Neural cell (in vitro differentiated cells): ENCODE measurements around the gene ARHGAP6. TPM values are rescaled to one million over a fixed set of nuclear protein-coding genes. Genes with fewer than 3 reads are reported as not detected.

Experiments used
- H2AFZ ChIP-seq: fragments of 200-600, 300-800 bp; sonication (generic), shearing (Covaris generic); 2 replicates; pipeline ENCODE4 v1.6.0; 2014; ENCODE audit warnings: low read depth, mild to moderate bottlenecking, antibody characterized with exemption, low read length, moderate library complexity
- H3F3A ChIP-seq: fragments of 200-600 bp; shearing (Covaris generic); 2 replicates; pipeline ENCODE4 v1.6.1; 2016; ENCODE audit warnings: mild to moderate bottlenecking, moderate library complexity, mixed read lengths, antibody characterized with exemption, low read length; ENCODE audit not compliant: insufficient read depth, poor library complexity, severe bottlenecking
- H3K27ac ChIP-seq: fragments of 200-600, 300-800 bp; sonication (generic), shearing (Covaris generic); 2 replicates; pipeline ENCODE4 v1.5.1; 2014; ENCODE audit warnings: mild to moderate bottlenecking, low read length, moderate library complexity
- H3K27me3 ChIP-seq: fragments of 300-800, 200-600 bp; sonication (generic), shearing (Covaris generic); 2 replicates; pipeline ENCODE4 v1.6.0; 2014; ENCODE audit warnings: mild to moderate bottlenecking, low read depth, low read length, moderate library complexity; ENCODE audit not compliant: insufficient read depth
- H3K36me3 ChIP-seq: fragments of 300-800, 200-600 bp; sonication (generic), shearing (Covaris generic); 2 replicates; pipeline ENCODE4 v1.5.1; 2014; ENCODE audit warnings: mild to moderate bottlenecking, antibody characterized with exemption, low read length, moderate library complexity; ENCODE audit not compliant: insufficient read depth
- H3K4me2 ChIP-seq: fragments of 300-800, 200-600 bp; sonication (generic), shearing (Covaris generic); 2 replicates; pipeline ENCODE4 v1.6.0; 2014; ENCODE audit warnings: mild to moderate bottlenecking, low read length
- H3K4me3 ChIP-seq: fragments of 300-800, 200-600 bp; sonication (generic), shearing (Covaris generic); 2 replicates; pipeline ENCODE4 v1.5.1; 2014; ENCODE audit warnings: mild to moderate bottlenecking, low read length, moderate library complexity
- H3K79me2 ChIP-seq: fragments of 200-600 bp; shearing (Covaris generic); replicated peaks from 2 replicates; pipeline ENCODE4 v1.6.0; 2014; ENCODE audit warnings: mild to moderate bottlenecking, low read length, moderate library complexity; ENCODE audit not compliant: insufficient read depth
- H3K9ac ChIP-seq: fragments of 300-800, 200-600 bp; sonication (generic), shearing (Covaris generic); 2 replicates; pipeline ENCODE4 v1.6.1; 2016; ENCODE audit warnings: mild to moderate bottlenecking, low read length, mixed read lengths
- H3K9me2 ChIP-seq: fragments of 200-600 bp; shearing (Covaris generic); 2 replicates; pipeline ENCODE4 v1.6.1; 2016; ENCODE audit warnings: mild to moderate bottlenecking, low read length, mixed read lengths; ENCODE audit not compliant: insufficient read depth
- H3K9me3 ChIP-seq: fragments of 200-600, 300-800 bp; sonication (generic), shearing (Covaris generic); 2 replicates; pipeline ENCODE4 v1.6.1; 2016; ENCODE audit warnings: mild to moderate bottlenecking, mixed run types, low read length, moderate library complexity, mixed read lengths
- H4K20me1 ChIP-seq: fragments of 200-600 bp; shearing (Covaris generic); 2 replicates; pipeline ENCODE4 v1.6.1; 2016; ENCODE audit warnings: mild to moderate bottlenecking, mixed run types; ENCODE audit not compliant: insufficient read depth
- EP300 ChIP-seq: fragments of 450-650 bp; conservative IDR thresholded peaks from 2 replicates; pipeline ENCODE4 v1.6.1; 2014; ENCODE audit warnings: antibody characterized with exemption, mild to moderate bottlenecking, moderate library complexity; ENCODE audit not compliant: poor library complexity, severe bottlenecking
- EZH2 ChIP-seq: fragments of 200-600, 300-800 bp; shearing (Covaris generic), sonication (generic); IDR thresholded peaks from 2 replicates; pipeline ENCODE4 v1.6.1; 2014; ENCODE audit warnings: antibody characterized with exemption, low read length, borderline replicate concordance, mild to moderate bottlenecking; ENCODE audit not compliant: insufficient read depth, poor library complexity, severe bottlenecking
- MXI1 ChIP-seq: fragments of 450-650 bp; conservative IDR thresholded peaks from 2 replicates; pipeline ENCODE4 v1.6.1; 2014; ENCODE audit warnings: antibody characterized with exemption, mild to moderate bottlenecking; ENCODE audit not compliant: poor library complexity, severe bottlenecking
- POLR2AphosphoS5 ChIP-seq: IDR thresholded peaks from 2 replicates; pipeline ENCODE4 v1.6.1; 2012
- RAD21 ChIP-seq: fragments of 450-650 bp; conservative IDR thresholded peaks from 2 replicates; pipeline ENCODE4 v1.6.1; 2014; ENCODE audit warnings: antibody characterized with exemption, mild to moderate bottlenecking, moderate library complexity
- SMC3 ChIP-seq: fragments of 450-650 bp; conservative IDR thresholded peaks from 2 replicates; pipeline ENCODE4 v1.6.1; 2014; ENCODE audit warnings: antibody characterized with exemption, mild to moderate bottlenecking, moderate library complexity; ENCODE audit not compliant: poor library complexity
- TAF1 ChIP-seq: IDR thresholded peaks from 2 replicates; pipeline ENCODE4 v1.6.1; 2012; ENCODE audit warnings: low read depth
- polyA plus RNA-seq: library from polyadenylated mRNA; depleted of rRNA; stranded (reverse); fragments of >200 nt; gene quantifications from 2 replicates; pipeline ENCODE4 v1.2.3, GENCODE V29; 2014
- TF ChIP-seq, protein P1 (sequence below): fragments of 450-650 bp; IDR thresholded peaks from 2 replicates; pipeline ENCODE4 v1.5.1; 2014; ENCODE audit warnings: antibody characterized with exemption, mild to moderate bottlenecking, moderate library complexity; ENCODE audit not compliant: poor library complexity, severe bottlenecking
- TF ChIP-seq, protein P2 (sequence below): IDR thresholded peaks from 2 replicates; pipeline ENCODE4 v1.6.1; 2012; ENCODE audit warnings: borderline replicate concordance

Gene ARHGAP6
- polyA plus RNA-seq, 1 donor from 2014 or later = 0.40 TPM

- H3K9me3 ChIP-seq = no peaks in the 10 kb centered on the region
- H3K9me2 ChIP-seq = no peaks in the 10 kb centered on the region
- H3K4me2 ChIP-seq = no peak overlapping the region
- H3K27ac ChIP-seq = no peak overlapping the region
- no peak overlapping the region for H2AFZ ChIP-seq
- no peaks in the 10 kb centered on the region for H3F3A ChIP-seq
- no peaks in the 10 kb centered on the region for H4K20me1 ChIP-seq
- H3K4me3 ChIP-seq = no peak overlapping the region
- H3K36me3 ChIP-seq = no peaks in the 10 kb centered on the region
- H3K9ac ChIP-seq = no peak overlapping the region
- no peaks in the 10 kb centered on the region for H3K27me3 ChIP-seq
- TF ChIP-seq MXI1 (no peak), SMC3 (no peak), EP300 (no peak), RAD21 (no peak), POLR2AphosphoS5 (no peak), TAF1 (no peak), EZH2 (no peak)
- TF ChIP-seq, protein P1, sequence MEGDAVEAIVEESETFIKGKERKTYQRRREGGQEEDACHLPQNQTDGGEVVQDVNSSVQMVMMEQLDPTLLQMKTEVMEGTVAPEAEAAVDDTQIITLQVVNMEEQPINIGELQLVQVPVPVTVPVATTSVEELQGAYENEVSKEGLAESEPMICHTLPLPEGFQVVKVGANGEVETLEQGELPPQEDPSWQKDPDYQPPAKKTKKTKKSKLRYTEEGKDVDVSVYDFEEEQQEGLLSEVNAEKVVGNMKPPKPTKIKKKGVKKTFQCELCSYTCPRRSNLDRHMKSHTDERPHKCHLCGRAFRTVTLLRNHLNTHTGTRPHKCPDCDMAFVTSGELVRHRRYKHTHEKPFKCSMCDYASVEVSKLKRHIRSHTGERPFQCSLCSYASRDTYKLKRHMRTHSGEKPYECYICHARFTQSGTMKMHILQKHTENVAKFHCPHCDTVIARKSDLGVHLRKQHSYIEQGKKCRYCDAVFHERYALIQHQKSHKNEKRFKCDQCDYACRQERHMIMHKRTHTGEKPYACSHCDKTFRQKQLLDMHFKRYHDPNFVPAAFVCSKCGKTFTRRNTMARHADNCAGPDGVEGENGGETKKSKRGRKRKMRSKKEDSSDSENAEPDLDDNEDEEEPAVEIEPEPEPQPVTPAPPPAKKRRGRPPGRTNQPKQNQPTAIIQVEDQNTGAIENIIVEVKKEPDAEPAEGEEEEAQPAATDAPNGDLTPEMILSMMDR = no peak
- TF ChIP-seq, protein P2, sequence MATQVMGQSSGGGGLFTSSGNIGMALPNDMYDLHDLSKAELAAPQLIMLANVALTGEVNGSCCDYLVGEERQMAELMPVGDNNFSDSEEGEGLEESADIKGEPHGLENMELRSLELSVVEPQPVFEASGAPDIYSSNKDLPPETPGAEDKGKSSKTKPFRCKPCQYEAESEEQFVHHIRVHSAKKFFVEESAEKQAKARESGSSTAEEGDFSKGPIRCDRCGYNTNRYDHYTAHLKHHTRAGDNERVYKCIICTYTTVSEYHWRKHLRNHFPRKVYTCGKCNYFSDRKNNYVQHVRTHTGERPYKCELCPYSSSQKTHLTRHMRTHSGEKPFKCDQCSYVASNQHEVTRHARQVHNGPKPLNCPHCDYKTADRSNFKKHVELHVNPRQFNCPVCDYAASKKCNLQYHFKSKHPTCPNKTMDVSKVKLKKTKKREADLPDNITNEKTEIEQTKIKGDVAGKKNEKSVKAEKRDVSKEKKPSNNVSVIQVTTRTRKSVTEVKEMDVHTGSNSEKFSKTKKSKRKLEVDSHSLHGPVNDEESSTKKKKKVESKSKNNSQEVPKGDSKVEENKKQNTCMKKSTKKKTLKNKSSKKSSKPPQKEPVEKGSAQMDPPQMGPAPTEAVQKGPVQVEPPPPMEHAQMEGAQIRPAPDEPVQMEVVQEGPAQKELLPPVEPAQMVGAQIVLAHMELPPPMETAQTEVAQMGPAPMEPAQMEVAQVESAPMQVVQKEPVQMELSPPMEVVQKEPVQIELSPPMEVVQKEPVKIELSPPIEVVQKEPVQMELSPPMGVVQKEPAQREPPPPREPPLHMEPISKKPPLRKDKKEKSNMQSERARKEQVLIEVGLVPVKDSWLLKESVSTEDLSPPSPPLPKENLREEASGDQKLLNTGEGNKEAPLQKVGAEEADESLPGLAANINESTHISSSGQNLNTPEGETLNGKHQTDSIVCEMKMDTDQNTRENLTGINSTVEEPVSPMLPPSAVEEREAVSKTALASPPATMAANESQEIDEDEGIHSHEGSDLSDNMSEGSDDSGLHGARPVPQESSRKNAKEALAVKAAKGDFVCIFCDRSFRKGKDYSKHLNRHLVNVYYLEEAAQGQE = no peak
- H3K79me2 ChIP-seq = no peaks in the 10 kb centered on the region
Observed at GRCh38 chrX:11269006-11269405, 396.7 kb downstream of the ARHGAP6 start.

GRCh38 chrX:11267425-11267824 is 398.3 kb downstream of the ARHGAP6 start:
- H3K9me2 ChIP-seq = no peaks in the 10 kb centered on the region
- H3K27me3 ChIP-seq = no peaks in the 10 kb centered on the region
- H3K79me2 ChIP-seq = no peaks in the 10 kb centered on the region
- no peak overlapping the region for H3K4me3 ChIP-seq
- no peak overlapping the region for H3K9ac ChIP-seq
- H4K20me1 ChIP-seq = no peaks in the 10 kb centered on the region
- H3K36me3 ChIP-seq = no peaks in the 10 kb centered on the region
- H2AFZ ChIP-seq = no peak overlapping the region
- no peaks in the 10 kb centered on the region for H3K9me3 ChIP-seq
- TF ChIP-seq SMC3 (no peak), EP300 (no peak), MXI1 (no peak), TAF1 (no peak), POLR2AphosphoS5 (no peak)
- TF ChIP-seq, protein P1 = no peak
- TF ChIP-seq, protein P2 = no peak
- no peak overlapping the region for H3K27ac ChIP-seq
- H3F3A ChIP-seq = no peaks in the 10 kb centered on the region
- no peak overlapping the region for H3K4me2 ChIP-seq
